GM18907 (cell line): ENCODE data around the gene SGCB.

Experiments
- ATAC-seq: cut with Tn5 transposase; IDR thresholded peaks from one replicate; pipeline ENCODE4 v1.9.1; 2021; ENCODE audit warnings: mild to moderate bottlenecking, moderate library complexity; ENCODE audit not compliant: unreplicated experiment

SGCB gene

GRCh38 chr4:52019936-52020657, 18.0 kb downstream of the SGCB start, which contains the start of gene LRRC66:
Gene LRRC66, minus strand, starts transcription at chr4:52020363. Its CDS starts 2,750 bp downstream, at chr4:52017613.
- ATAC-seq = no peak

DNA sequence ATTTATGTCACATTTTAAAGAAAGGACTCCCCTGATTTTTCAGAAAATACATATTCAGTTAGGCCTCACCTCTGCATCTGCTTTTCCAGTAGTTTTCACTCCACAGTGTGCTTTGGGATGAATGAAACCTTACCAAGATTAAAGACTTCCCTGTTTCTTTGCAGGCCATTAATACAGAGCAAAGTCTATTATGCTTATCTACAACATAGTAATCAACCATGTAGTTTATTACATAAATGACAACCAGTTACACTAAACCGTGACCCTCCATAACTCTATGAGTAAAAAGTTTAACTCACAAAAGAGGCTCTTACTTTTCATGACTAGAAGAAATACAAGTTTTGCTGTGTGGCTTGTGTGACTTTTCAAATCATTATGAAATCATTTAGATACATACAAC, 20.3 kb downstream of the SGCB start:
- ATAC-seq = no peak

DNA sequence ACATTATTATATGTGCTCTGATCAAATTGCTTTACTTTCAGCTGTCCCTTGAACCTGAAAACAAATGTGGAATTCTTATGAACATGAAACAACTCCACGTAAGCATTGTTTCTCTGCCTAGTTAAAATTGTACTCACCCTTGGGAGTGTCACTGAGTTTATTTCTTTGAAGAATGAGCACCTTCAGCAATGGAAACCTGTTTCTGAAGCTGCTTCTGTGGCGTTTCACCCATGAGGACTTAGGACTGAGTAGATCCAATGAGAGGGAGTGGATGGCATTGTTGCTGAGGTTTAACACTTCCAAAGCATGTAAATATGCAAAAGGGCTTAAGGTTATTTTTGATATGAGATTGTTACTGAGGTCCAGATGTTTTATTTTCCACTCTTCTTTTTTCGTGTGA, 21.1 kb downstream of the SGCB start:
- no peak for ATAC-seq

GRCh38 chr4:52015366-52015765, 22.7 kb downstream of the SGCB start:
- no peak for ATAC-seq

- ATAC-seq = no peak
These were observed 23.2 kb downstream of the SGCB start for GRCh38 chr4:52014903-52015302.

DNA sequence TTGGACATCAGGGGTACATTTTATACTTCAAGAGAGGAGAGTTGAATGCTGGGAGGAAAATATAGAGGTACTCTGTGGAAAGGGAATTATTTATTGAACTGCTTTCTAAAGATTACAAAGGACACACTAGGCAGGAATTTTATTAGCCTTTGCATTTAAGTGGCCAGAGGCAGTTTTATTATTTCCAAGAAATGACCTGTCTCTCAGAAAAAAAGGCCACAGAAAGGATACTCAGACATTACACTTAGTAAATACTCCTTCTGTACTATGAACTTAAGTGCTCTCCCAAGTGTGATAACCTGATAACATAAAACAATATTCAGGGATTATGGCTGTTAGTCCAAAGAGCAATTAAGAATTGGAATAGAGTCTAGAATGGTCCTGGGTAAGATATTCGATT, 25.4 kb downstream of the SGCB start:
- ATAC-seq = no peak

DNA sequence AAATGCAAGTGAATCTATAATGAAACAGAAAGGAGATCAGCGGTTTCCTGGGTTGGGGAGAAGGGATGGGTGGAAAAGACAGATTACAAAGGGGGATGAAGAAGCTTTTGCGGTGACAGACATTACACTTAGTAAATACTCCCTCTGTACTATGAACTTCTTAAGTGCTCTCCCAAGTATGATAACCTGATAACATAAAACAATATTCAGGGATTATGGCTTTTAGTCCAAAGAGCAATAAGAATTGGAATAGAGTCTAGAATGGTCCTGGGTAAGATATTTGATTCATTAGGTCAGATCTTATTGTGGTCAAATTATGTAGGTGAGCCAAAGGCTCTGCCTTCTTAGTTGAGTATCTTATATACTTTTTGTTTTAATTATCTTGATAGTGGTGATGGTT, 27.1 kb downstream of the SGCB start:
- ATAC-seq = no peak

GRCh38 chr4:52006887-52007286, 31.2 kb downstream of the SGCB start:
- ATAC-seq = no peak

DNA sequence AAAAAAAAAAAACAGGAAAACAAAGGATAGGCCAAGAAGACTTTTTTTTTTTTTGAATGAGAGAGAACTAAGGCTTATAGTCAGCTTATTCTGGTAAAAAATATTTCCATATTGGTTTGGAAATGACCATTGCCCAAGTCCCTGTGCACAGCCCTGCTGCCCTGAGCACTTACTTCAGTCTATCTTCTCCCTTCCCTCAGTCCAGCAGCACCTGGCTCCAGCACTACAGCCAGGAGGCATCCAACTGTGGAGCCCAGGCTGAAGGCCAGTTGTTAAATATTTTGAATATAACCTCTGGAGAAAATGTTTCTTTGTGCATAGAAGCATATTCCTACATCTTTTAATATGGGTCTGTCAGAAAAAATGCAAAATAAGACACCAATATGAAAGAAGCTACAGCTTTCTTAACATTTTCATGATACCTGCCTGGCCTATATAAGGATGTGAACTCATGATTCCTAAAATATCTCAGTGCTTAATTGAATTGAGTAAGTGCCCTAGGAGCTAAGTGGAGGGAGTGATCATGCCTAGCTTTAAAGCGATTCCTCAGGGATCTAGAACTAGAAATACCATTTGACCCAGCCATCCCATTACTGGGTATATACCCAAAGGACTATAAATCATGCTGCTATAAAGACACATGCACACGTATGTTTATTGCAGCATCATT, 32.4 kb downstream of the SGCB start:
- no peak for ATAC-seq

GRCh38 chr4:52004414-52004813, 33.7 kb downstream of the SGCB start:
- ATAC-seq = no peak

GRCh38 chr4:52001616-52002015, 36.5 kb downstream of the SGCB start:
- ATAC-seq = no peak

DNA sequence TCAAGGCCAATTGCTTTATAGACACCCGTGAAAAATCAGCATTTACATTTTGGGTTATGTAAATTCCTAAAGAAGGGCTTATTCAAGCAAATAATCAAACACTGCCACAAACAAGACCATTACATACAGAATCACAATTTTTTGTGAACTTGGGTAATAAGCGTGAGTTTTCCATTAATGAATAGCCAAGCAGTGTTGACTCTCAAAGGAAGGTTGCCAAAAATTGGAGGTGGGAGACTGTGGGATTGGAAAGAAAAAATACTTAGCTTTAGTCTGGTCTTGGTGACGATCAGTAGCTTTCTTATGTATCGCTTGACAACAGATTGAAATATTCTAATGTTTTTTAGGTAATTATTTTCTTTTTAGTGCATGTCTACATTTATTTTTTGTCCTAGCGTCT, 38.8 kb downstream of the SGCB start:
- ATAC-seq = no peak

GRCh38 chr4:51998837-51999236, 39.3 kb downstream of the SGCB start:
- no peak for ATAC-seq

- no peak for ATAC-seq
These were observed 40.5 kb downstream of the SGCB start for GRCh38 chr4:51997647-51998046.

- no peak for ATAC-seq
These were observed 42.4 kb downstream of the SGCB start for GRCh38 chr4:51995647-51996220.
